H9 (cell line): ENCODE measurements around the gene ANAPC13. TPM values are rescaled to one million over a fixed set of nuclear protein-coding genes. Genes with fewer than 3 reads are reported as not detected.
A peak's percentile ranks its signal among the peaks of the same experiment; 100 is the strongest.

Experiments
- DNase-seq: peaks from one replicate; pipeline ENCODE4 v3.0.0-alpha.2; 2017
- H2AFZ ChIP-seq: one replicate; pipeline ENCODE4 v1.6.1; 2013; ENCODE audit warnings: mild to moderate bottlenecking, low read length, control low read depth, moderate library complexity
- H2AK5ac ChIP-seq: 2 replicates; pipeline ENCODE4 v1.6.1; 2013; ENCODE audit warnings: low read length, control low read depth, mixed read lengths; ENCODE audit not compliant: insufficient read length
- H2BK120ac ChIP-seq: one replicate; pipeline ENCODE4 v1.6.1; 2013; ENCODE audit warnings: low read depth, mild to moderate bottlenecking, low read length, control low read depth, inconsistent platforms; ENCODE audit not compliant: poor library complexity, severe bottlenecking
- H2BK12ac ChIP-seq: 2 replicates; pipeline ENCODE4 v1.6.1; 2013; ENCODE audit warnings: low read length, control low read depth, mixed read lengths, low read depth; ENCODE audit not compliant: insufficient read length
- H2BK15ac ChIP-seq: 2 replicates; pipeline ENCODE4 v1.6.1; 2013; ENCODE audit warnings: low read depth, low read length, control low read depth
- H2BK20ac ChIP-seq: one replicate; pipeline ENCODE4 v1.6.1; 2013; ENCODE audit warnings: low read depth, mild to moderate bottlenecking, low read length, control low read depth, inconsistent platforms; ENCODE audit not compliant: poor library complexity, severe bottlenecking
- H2BK5ac ChIP-seq: 2 replicates; pipeline ENCODE4 v1.6.1; 2013; ENCODE audit warnings: low read length, control low read depth, mixed read lengths; ENCODE audit not compliant: insufficient read length
- H3K14ac ChIP-seq: 2 replicates; pipeline ENCODE4 v1.6.1; 2013; ENCODE audit warnings: low read length, control low read depth; ENCODE audit not compliant: insufficient read depth
- H3K18ac ChIP-seq: 2 replicates; pipeline ENCODE4 v1.6.1; 2013; ENCODE audit warnings: low read depth, mild to moderate bottlenecking, mixed read lengths, low read length, control low read depth; ENCODE audit not compliant: insufficient read length
- H3K23ac ChIP-seq: 2 replicates; pipeline ENCODE4 v1.6.1; 2013; ENCODE audit warnings: low read length, control low read depth, mixed read lengths, low read depth; ENCODE audit not compliant: insufficient read length
- H3K23me2 ChIP-seq: 2 replicates; pipeline ENCODE4 v1.6.1; 2013; ENCODE audit warnings: low read depth, mild to moderate bottlenecking, mixed read lengths, low read length, control low read depth; ENCODE audit not compliant: insufficient read length, poor library complexity, severe bottlenecking
- H3K27ac ChIP-seq: 2 replicates; pipeline ENCODE4 v1.5.1; 2013; ENCODE audit warnings: low read length, control low read depth, mixed read lengths, low read depth; ENCODE audit not compliant: insufficient read length
- H3K27me3 ChIP-seq: 2 replicates; pipeline ENCODE4 v1.6.1; 2013; ENCODE audit warnings: low read length, control low read depth, inconsistent platforms; ENCODE audit not compliant: insufficient read depth
- H3K4ac ChIP-seq: 2 replicates; pipeline ENCODE4 v1.6.1; 2013; ENCODE audit warnings: low read depth, mild to moderate bottlenecking, control low read depth, inconsistent platforms, low read length, moderate library complexity
- H3K4me1 ChIP-seq: 2 replicates; pipeline ENCODE4 v1.6.1; 2013; ENCODE audit warnings: low read length, control low read depth, inconsistent platforms; ENCODE audit not compliant: insufficient read depth
- H3K4me2 ChIP-seq: 2 replicates; pipeline ENCODE4 v1.6.1; 2013; ENCODE audit warnings: low read length, control low read depth, mixed read lengths; ENCODE audit not compliant: insufficient read length, insufficient read depth
- H3K56ac ChIP-seq: 2 replicates; pipeline ENCODE4 v1.6.1; 2013; ENCODE audit warnings: low read depth, mild to moderate bottlenecking, mixed read lengths, low read length, control low read depth; ENCODE audit not compliant: insufficient read length
- H3K79me1 ChIP-seq: 2 replicates; pipeline ENCODE4 v1.6.1; 2013; ENCODE audit warnings: low read depth, mild to moderate bottlenecking, moderate library complexity, low read length, control low read depth, inconsistent platforms; ENCODE audit not compliant: insufficient read depth, poor library complexity, severe bottlenecking
- H3K79me2 ChIP-seq: 2 replicates; pipeline ENCODE4 v1.6.1; 2013; ENCODE audit warnings: low read length, control low read depth, inconsistent platforms; ENCODE audit not compliant: insufficient read depth
- H3K9ac ChIP-seq: 2 replicates; pipeline ENCODE4 v1.6.1; 2013; ENCODE audit warnings: low read length, control low read depth, mixed read lengths; ENCODE audit not compliant: insufficient read length; ENCODE audit errors: extremely low read depth
- H3K9me3 ChIP-seq: one replicate; pipeline ENCODE4 v1.6.1; 2013; ENCODE audit warnings: low read depth, low read length, inconsistent platforms; ENCODE audit not compliant: control insufficient read depth
- H3T11ph ChIP-seq: one replicate; pipeline ENCODE4 v1.6.1; 2013; ENCODE audit warnings: mild to moderate bottlenecking, low read length, control low read depth, inconsistent platforms
- H4K20me1 ChIP-seq: one replicate; pipeline ENCODE4 v1.6.1; 2013; ENCODE audit not compliant: control insufficient read depth, insufficient read length, insufficient read depth
- H4K5ac ChIP-seq: 2 replicates; pipeline ENCODE4 v1.6.1; 2013; ENCODE audit warnings: low read depth, mild to moderate bottlenecking, mixed read lengths, low read length, control low read depth; ENCODE audit not compliant: insufficient read length
- H4K8ac ChIP-seq: replicated peaks from 2 replicates; pipeline ENCODE4 v1.6.1; 2013; ENCODE audit warnings: low read length, control low read depth, mixed read lengths, low read depth; ENCODE audit not compliant: insufficient read length
- H4K91ac ChIP-seq: 2 replicates; pipeline ENCODE4 v1.6.1; 2013; ENCODE audit warnings: low read depth, mild to moderate bottlenecking, moderate library complexity, mixed read lengths, low read length, control low read depth; ENCODE audit not compliant: insufficient read length
- H3K27ac Mint-ChIP-seq, 3 experiments: 2 replicates in 2 of 3; 3 replicates in 1 of 3; pipeline ENCODE4 v1.8.0; 2020 to 2021; ENCODE audit warnings: mixed read lengths in 3 of 3, mild to moderate bottlenecking in 1 of 3, moderate library complexity in 1 of 3
- H3K27me3 Mint-ChIP-seq: 2 replicates; pipeline ENCODE4 v1.8.0; 2021; ENCODE audit warnings: low read depth, mild to moderate bottlenecking, moderate library complexity, mixed read lengths
- H3K36me3 Mint-ChIP-seq, 3 experiments: 2 replicates in 2 of 3; 3 replicates in 1 of 3; pipeline ENCODE4 v1.8.0; 2020 to 2021; ENCODE audit warnings: low read depth in 3 of 3, mixed read lengths in 3 of 3; ENCODE audit not compliant: insufficient read depth in 1 of 3
- H3K4me1 Mint-ChIP-seq, 2 experiments: 2 replicates each; pipeline ENCODE4 v1.8.0; 2020; ENCODE audit warnings: mixed read lengths in 2 of 2
- H3K4me3 Mint-ChIP-seq, 2 experiments: 2 replicates in 1 of 2; 3 replicates in 1 of 2; pipeline ENCODE4 v1.8.0; 2020 to 2021; ENCODE audit warnings: mild to moderate bottlenecking in 2 of 2, mixed read lengths in 2 of 2, moderate library complexity in 1 of 2
- H3K9me3 Mint-ChIP-seq, 2 experiments: 2 replicates in 1 of 2; 3 replicates in 1 of 2; pipeline ENCODE4 v1.8.0; 2020; ENCODE audit warnings: mild to moderate bottlenecking in 2 of 2, mixed read lengths in 2 of 2, moderate library complexity in 1 of 2
- CTCF ChIP-seq: fragments of 200-600 bp; sonication (generic); conservative IDR thresholded peaks from 3 replicates; pipeline ENCODE4 v1.8.0; 2021; ENCODE audit warnings: antibody characterized with exemption, mild to moderate bottlenecking
- WGBS: extraction: QIAGEN DNeasy Blood & Tissue Kit; methylation state at CpG from one replicate; pipeline ENCODE4 v1.1.7; 2013; ENCODE audit warnings: missing lambda C conversion rate, low lambda C conversion rate, mixed read lengths; ENCODE audit not compliant: insufficient read length; ENCODE audit errors: extremely low coverage; 5-methylcytosine and 5-hydroxymethylcytosine counted together
- total RNA-seq: library from RNA; stranded (reverse); gene quantifications from 2 replicates; pipeline ENCODE4 v1.2.1, GENCODE V29; 2021

The ANAPC13 gene
- total RNA-seq, 1 experiment from 2014 or later: 42.8 TPM

DNA sequence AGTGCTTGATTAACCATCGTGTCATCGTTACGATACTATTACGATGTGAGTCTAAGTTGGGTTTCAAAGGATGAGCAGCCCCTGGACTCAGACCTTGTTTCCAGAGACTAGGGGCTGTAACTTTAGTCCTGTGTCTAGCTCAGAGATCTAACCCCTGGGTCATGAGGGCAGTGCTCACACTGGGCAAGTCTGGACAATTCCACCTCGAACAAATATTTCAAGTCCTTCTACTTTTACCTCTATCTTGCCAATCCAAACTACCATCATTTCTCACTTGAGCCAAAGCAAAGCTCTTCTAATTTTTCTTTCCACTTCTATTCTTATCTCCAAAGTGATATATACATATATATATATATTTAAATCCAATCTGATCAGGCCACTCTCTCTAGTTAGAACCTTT is 10.8 kb downstream of the ANAPC13 start:
- no peak overlapping the region for H2BK120ac ChIP-seq
- no peak for TF ChIP-seq CTCF
- H3K27ac Mint-ChIP-seq: peak overlapping the region in 1 of 3 experiments; percentile 20; a peak in 1 of 7 replicates
- no CpG with 5 or more reads among the region's 5 CpGs for WGBS
- no peaks in the 10 kb centered on the region for H3K4me1 ChIP-seq
- H3K9ac ChIP-seq: no peak overlapping the region
- H3K23me2 ChIP-seq: no peaks in the 10 kb centered on the region
- peaks cover 7 to 32% (median 23%) of the 10 kb centered on the region in 3 experiments; a peak in 5 of 7 replicates for H3K36me3 Mint-ChIP-seq
- no peak overlapping the region for H4K91ac ChIP-seq
- H3K9me3 Mint-ChIP-seq: no peaks in the 10 kb centered on the region
- no peak overlapping the region for H2AFZ ChIP-seq
- H4K20me1 ChIP-seq: no peaks in the 10 kb centered on the region
- no peak for DNase-seq
- H2BK20ac ChIP-seq: no peak overlapping the region
- H3K4me2 ChIP-seq: no peak overlapping the region
- H3K27me3 Mint-ChIP-seq: no peaks in the 10 kb centered on the region
- H4K8ac ChIP-seq: no peak overlapping the region
- no peaks in the 10 kb centered on the region for H3K79me1 ChIP-seq
- 0 out of 4 replicates have a peak, but pooled peaks cover 0 to 2% of the 10 kb centered on the region in 2 experiments for H3K4me1 Mint-ChIP-seq
- H3K27ac ChIP-seq: no peak overlapping the region
- H4K5ac ChIP-seq: no peak overlapping the region
- no peak overlapping the region for H3T11ph ChIP-seq
- no peak overlapping the region for H3K4ac ChIP-seq
- no peak overlapping the region for H3K4me3 Mint-ChIP-seq
- H2BK12ac ChIP-seq: no peak overlapping the region
- no peak overlapping the region for H3K23ac ChIP-seq
- no peak overlapping the region for H2AK5ac ChIP-seq
- no peak overlapping the region for H3K14ac ChIP-seq
- no peak overlapping the region for H3K18ac ChIP-seq
- H3K56ac ChIP-seq: no peak overlapping the region
- no peak overlapping the region for H2BK15ac ChIP-seq
- no peaks in the 10 kb centered on the region for H3K27me3 ChIP-seq
- H2BK5ac ChIP-seq: no peak overlapping the region
- H3K9me3 ChIP-seq: no peaks in the 10 kb centered on the region
- H3K79me2 ChIP-seq: no peaks in the 10 kb centered on the region
